ENCODE measurements around the gene MAD1L1.
"Not testable (repeated sequence)": the region's sequence is repeated elsewhere in the genome, so short reads cannot be mapped to it uniquely, and the experiment has no call there.

Gene MAD1L1
- total RNA-seq: 1.7 to 8.6 reads per million in 2 experiments

- DNase-seq (ENCODE audit: low read depth): peak; percentile 87
These were observed at the start of gene MAD1L1 for GRCh38 chr7:2232766-2233520. Gene MAD1L1, minus strand, starts transcription at chr7:2232945. Its CDS starts 2,812 bp downstream, at chr7:2230133.

- no peak for DNase-seq (ENCODE audit: low read depth)
These were observed 49.5 kb upstream of the MAD1L1 start for GRCh38 chr7:2282185-2282751.

- DNase-seq (ENCODE audit: low read depth): no peak
These were observed 48.8 kb upstream of the MAD1L1 start for GRCh38 chr7:2281541-2281940.

GRCh38 chr7:2280424-2280823 lies 47.7 kb upstream of the MAD1L1 start:
- no peak for DNase-seq (ENCODE audit: low read depth)

- DNase-seq (ENCODE audit: low read depth): no peak
These were observed 47.2 kb upstream of the MAD1L1 start for GRCh38 chr7:2279896-2280295.

GRCh38 chr7:2278026-2278425 lies 45.3 kb upstream of the MAD1L1 start:
- DNase-seq (ENCODE audit: low read depth): no peak

- no peak for DNase-seq (ENCODE audit: low read depth)
These were observed 43.4 kb upstream of the MAD1L1 start for GRCh38 chr7:2276107-2276506.

- DNase-seq (ENCODE audit: low read depth): no peak
These were observed 42.4 kb upstream of the MAD1L1 start for GRCh38 chr7:2275101-2275500.

GRCh38 chr7:2274666-2275065 lies 41.9 kb upstream of the MAD1L1 start:
- DNase-seq (ENCODE audit: low read depth): no peak

GRCh38 chr7:2273866-2274265 lies 41.1 kb upstream of the MAD1L1 start:
- no peak for DNase-seq (ENCODE audit: low read depth)

- DNase-seq (ENCODE audit: low read depth): no peak
These were observed 39.3 kb upstream of the MAD1L1 start for GRCh38 chr7:2272031-2272430.

- no peak for DNase-seq (ENCODE audit: low read depth)
These were observed 38.7 kb upstream of the MAD1L1 start for GRCh38 chr7:2271273-2272026.

GRCh38 chr7:2270495-2270894 lies 37.8 kb upstream of the MAD1L1 start:
- no peak for DNase-seq (ENCODE audit: low read depth)

- DNase-seq (ENCODE audit: low read depth): no peak
These were observed 37.3 kb upstream of the MAD1L1 start for GRCh38 chr7:2269991-2270460.

GRCh38 chr7:2269089-2269990 lies 36.6 kb upstream of the MAD1L1 start:
- not testable (repeated sequence) for DNase-seq (ENCODE audit: low read depth)

GRCh38 chr7:2266911-2267310 lies 34.2 kb upstream of the MAD1L1 start:
- DNase-seq (ENCODE audit: low read depth): no peak

GRCh38 chr7:2264158-2264557 lies 31.4 kb upstream of the MAD1L1 start:
- no peak for DNase-seq (ENCODE audit: low read depth)

- no peak for DNase-seq (ENCODE audit: low read depth)
These were observed 30.4 kb upstream of the MAD1L1 start for GRCh38 chr7:2263176-2263575.

GRCh38 chr7:2261611-2262010 lies 28.9 kb upstream of the MAD1L1 start:
- no peak for DNase-seq (ENCODE audit: low read depth)

- DNase-seq (ENCODE audit: low read depth): no peak
These were observed 28.1 kb upstream of the MAD1L1 start for GRCh38 chr7:2260820-2261219.

- no peak for DNase-seq (ENCODE audit: low read depth)
These were observed 26.7 kb upstream of the MAD1L1 start for GRCh38 chr7:2259480-2259879.
